Measurements from ENCODE around the gene HHIPL2. TPM values are rescaled to one million over a fixed set of nuclear protein-coding genes. Genes with fewer than 3 reads are reported as not detected.

Gene HHIPL2
- total and polyA plus RNA-seq, 10 donors = 0.10 to 1.1 (median 0.36) TPM; not detected in 4

- H3K36me3 ChIP-seq = peaks cover 0 to 32% (median 17%) of the 10 kb centered on the region in 6 donors
- H3K27me3 ChIP-seq (replicated peaks in 1 of 7) = no peaks in the 10 kb centered on the region
- TF ChIP-seq CTCF (IDR thresholded peaks at IDR 0.05 in 8 of 11, conservative IDR thresholded peaks at IDR 0.05 in 3 of 11) (no peak), POLR2AphosphoS5 (IDR thresholded peaks at IDR 0.05) (no peak), POLR2A (IDR thresholded peaks at IDR 0.05) (no peak)
- no peaks in the 10 kb centered on the region for H3K4me1 ChIP-seq
- DNase-seq = no peak
- no peak overlapping the region for H3K4me3 ChIP-seq
- 78 to 91% (median 85%) methylated on average over 5 of the region's 5 CpGs for WGBS, 5 donors
- H3K27ac ChIP-seq = no peak overlapping the region
- intact Hi-C loops (cut with DNase I; ENCODE audit: low total_unique reads) = no loop called here
- no peaks in the 10 kb centered on the region for H3K9me3 ChIP-seq
These were observed 5.0 kb upstream of the HHIPL2 start for GRCh38 chr1:222552882-222553281.

GRCh38 chr1:222547260-222547614 is 667 bp downstream of the HHIPL2 start:
- no peaks in the 10 kb centered on the region for H3K36me3 ChIP-seq
- peaks cover 0 to 33% (median 0%) of the 10 kb centered on the region in 7 donors for H3K27me3 ChIP-seq (replicated peaks in 1 of 7)
- no peaks in the 10 kb centered on the region for H3K4me1 ChIP-seq
- no peak overlapping the region for H3K4me3 ChIP-seq
- no peaks in the 10 kb centered on the region for H3K9me3 ChIP-seq
- no peak overlapping the region for H3K27ac ChIP-seq
- 59 to 74% (median 67%) methylated on average over 7 to 8 of the region's 8 CpGs for WGBS, 5 donors
- intact Hi-C loops (cut with DNase I; ENCODE audit: low total_unique reads) = no loop called here
- TF ChIP-seq CTCF (IDR thresholded peaks at IDR 0.05 in 8 of 11, conservative IDR thresholded peaks at IDR 0.05 in 3 of 11) = no peak
- TF ChIP-seq POLR2A (IDR thresholded peaks at IDR 0.05) = no peak
- TF ChIP-seq POLR2AphosphoS5 (IDR thresholded peaks at IDR 0.05) = no peak
- DNase-seq = no peak

DNA sequence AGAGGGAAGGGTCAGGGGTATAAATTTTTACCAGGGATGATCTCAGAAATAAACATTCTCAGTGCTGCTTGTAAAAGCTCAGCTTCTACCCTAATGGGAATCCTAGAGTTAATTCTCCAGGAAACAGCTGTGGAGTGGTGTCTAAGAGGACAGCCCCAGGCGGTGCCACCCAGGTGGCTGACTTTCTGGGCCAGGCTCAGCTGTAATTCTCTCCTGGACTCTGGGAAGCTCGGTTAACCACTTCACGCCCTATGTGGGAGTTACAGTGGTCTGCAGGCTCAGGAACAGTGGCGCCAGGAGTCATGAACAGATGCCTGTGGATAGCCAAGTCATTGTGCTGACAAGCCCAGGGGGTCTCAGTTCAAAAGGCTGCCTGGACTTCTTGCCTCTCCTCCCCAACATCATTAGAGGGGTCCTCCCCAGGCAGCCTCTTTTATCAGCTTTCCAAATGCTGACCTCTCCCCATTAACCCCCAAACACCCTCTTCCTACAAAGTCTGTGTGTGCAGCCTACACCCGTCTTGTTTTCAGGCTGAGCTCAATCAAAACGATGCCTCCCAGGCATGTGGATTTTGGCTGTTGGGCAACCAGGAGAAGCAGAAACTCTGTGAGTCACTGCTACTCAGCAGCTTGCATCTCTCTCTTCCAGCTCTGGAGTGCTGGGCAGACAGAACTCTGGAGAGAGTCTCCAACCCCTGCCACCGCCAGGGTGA is 1.2 kb downstream of the HHIPL2 start:
- H3K4me1 ChIP-seq = no peaks in the 10 kb centered on the region
- TF ChIP-seq POLR2A (IDR thresholded peaks at IDR 0.05) (no peak), POLR2AphosphoS5 (IDR thresholded peaks at IDR 0.05) (no peak), CTCF (IDR thresholded peaks at IDR 0.05 in 8 of 11, conservative IDR thresholded peaks at IDR 0.05 in 3 of 11) (no peak)
- no peaks in the 10 kb centered on the region for H3K36me3 ChIP-seq
- no peak overlapping the region for H3K4me3 ChIP-seq
- 17 to 25% (median 19%) methylated on average over 7 of the region's 7 CpGs for WGBS, 5 donors
- intact Hi-C loops (cut with DNase I; ENCODE audit: low total_unique reads) = no loop called here
- DNase-seq = no peak
- no peaks in the 10 kb centered on the region for H3K9me3 ChIP-seq
- H3K27me3 ChIP-seq (replicated peaks in 1 of 7) = peaks cover 0 to 33% (median 0%) of the 10 kb centered on the region in 7 donors
- no peak overlapping the region for H3K27ac ChIP-seq

GRCh38 chr1:222546091-222546490 is 1.8 kb downstream of the HHIPL2 start:
- Histone ChIP-seq H3K27me3 (replicated peaks in 1 of 7) (peaks cover 0 to 33% (median 0%) of the 10 kb centered on the region in 7 donors), H3K4me3 (no peak overlapping the region), H3K27ac (no peak overlapping the region), H3K9me3 (no peaks in the 10 kb centered on the region), H3K36me3 (no peaks in the 10 kb centered on the region), H3K4me1 (no peaks in the 10 kb centered on the region)
- no peak for DNase-seq
- 57 to 65% (median 61%) methylated on average over 7 of the region's 7 CpGs for WGBS, 5 donors
- no peak for TF ChIP-seq POLR2AphosphoS5 (IDR thresholded peaks at IDR 0.05)
- TF ChIP-seq POLR2A (IDR thresholded peaks at IDR 0.05) = no peak
- no peak for TF ChIP-seq CTCF (IDR thresholded peaks at IDR 0.05 in 8 of 11, conservative IDR thresholded peaks at IDR 0.05 in 3 of 11)
- intact Hi-C loops (cut with DNase I; ENCODE audit: low total_unique reads) = no loop called here
